Bronchial epithelial cell (primary cell): Measurements from ENCODE around the gene RTN4R. TPM values are rescaled to one million over a fixed set of nuclear protein-coding genes. Genes with fewer than 3 reads are reported as not detected.

Source experiments
- DNase-seq: peaks from one replicate; pipeline ENCODE4 v3.0.0-alpha.2; 2010; ENCODE audit warnings: low read depth
- FAIRE-seq: peaks from 2 replicates; lab custom pipeline; 2011; peaks lifted over from hg19 to GRCh38; lab: Jason Lieb, UNC
- H3K27me3 ChIP-seq: 2 replicates; pipeline ENCODE4 v1.5.1; 2011; ENCODE audit warnings: low read length; ENCODE audit not compliant: control insufficient read depth, insufficient read depth
- H3K36me3 ChIP-seq: 2 replicates; pipeline ENCODE4 v1.5.1; 2011; ENCODE audit warnings: low read length; ENCODE audit not compliant: control insufficient read depth, insufficient read depth
- H3K4me3 ChIP-seq: 2 replicates; pipeline ENCODE4 v1.5.1; 2011; ENCODE audit warnings: mild to moderate bottlenecking, low read depth, low read length, control low read depth
- CTCF ChIP-seq: IDR thresholded peaks from 2 replicates; pipeline ENCODE4 v1.5.1; 2011; ENCODE audit warnings: mild to moderate bottlenecking, moderate library complexity, low read length, control low read depth, inconsistent platforms; ENCODE audit not compliant: insufficient read depth, severe bottlenecking
- total RNA-seq: library from RNA; depleted of rRNA; stranded (reverse); fragments of >200 nt; gene quantifications from 2 replicates; pipeline ENCODE4 v1.2.1, GENCODE V29; 2014

Gene RTN4R
- total RNA-seq, 1 donor from 2014 or later, result 2.6 TPM

- no peaks in the 10 kb centered on the region for H3K36me3 ChIP-seq
- DNase-seq (no peak), FAIRE-seq (no peak)
- H3K4me3 ChIP-seq, result no peak overlapping the region
- no peaks in the 10 kb centered on the region for H3K27me3 ChIP-seq
- no peak for TF ChIP-seq CTCF
Observed at GRCh38 chr22:20257212-20258020, 10.7 kb downstream of the RTN4R start.

- no peak for DNase-seq
- Histone ChIP-seq H3K36me3 (no peaks in the 10 kb centered on the region), H3K4me3 (no peak overlapping the region), H3K27me3 (no peaks in the 10 kb centered on the region)
- no peak for TF ChIP-seq CTCF
- no peak for FAIRE-seq
Observed at GRCh38 chr22:20256551-20257211, 11.4 kb downstream of the RTN4R start.

DNA sequence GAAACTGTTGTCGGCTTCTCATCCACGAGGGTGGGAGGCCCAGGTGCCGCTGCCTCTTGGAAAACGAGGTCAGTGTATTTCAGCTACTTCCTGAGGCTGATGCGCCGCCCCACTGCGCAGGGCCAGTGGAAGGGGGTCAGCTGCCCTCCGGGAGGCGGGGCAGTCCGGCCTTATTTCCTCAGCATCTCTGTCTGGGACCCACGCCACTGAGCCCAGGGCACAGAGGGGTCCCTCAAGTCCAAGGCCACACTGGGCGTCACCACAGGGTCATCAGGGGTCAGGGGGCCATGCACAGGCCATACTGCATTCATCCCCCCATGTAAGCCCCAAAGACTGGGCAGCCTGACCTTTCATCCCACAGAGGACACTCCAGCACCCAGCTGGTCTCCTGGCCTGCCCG, 12.1 kb downstream of the RTN4R start:
- FAIRE-seq, result no peak
- Histone ChIP-seq H3K27me3 (no peaks in the 10 kb centered on the region), H3K4me3 (no peak overlapping the region), H3K36me3 (no peaks in the 10 kb centered on the region)
- TF ChIP-seq CTCF, result no peak
- no peak for DNase-seq

- no peak for FAIRE-seq
- H3K27me3 ChIP-seq, result no peaks in the 10 kb centered on the region
- TF ChIP-seq CTCF, result no peak
- no peaks in the 10 kb centered on the region for H3K36me3 ChIP-seq
- no peak overlapping the region for H3K4me3 ChIP-seq
- no peak for DNase-seq
Observed at GRCh38 chr22:20254975-20255946, 12.9 kb downstream of the RTN4R start.

- TF ChIP-seq CTCF, result no peak
- no peaks in the 10 kb centered on the region for H3K36me3 ChIP-seq
- H3K4me3 ChIP-seq, result no peak overlapping the region
- H3K27me3 ChIP-seq, result no peaks in the 10 kb centered on the region
- FAIRE-seq (no peak), DNase-seq (no peak)
Observed at GRCh38 chr22:20253161-20253560, 15.0 kb downstream of the RTN4R start.
